HG03432 (cell line): ENCODE data around the gene PACS1.
A peak's percentile ranks its signal among the peaks of the same experiment; 100 is the strongest.
"Not testable (repeated sequence)": the region's sequence is repeated elsewhere in the genome, so short reads cannot be mapped to it uniquely, and the experiment has no call there.

ENCODE experiments used
- ATAC-seq: cut with Tn5 transposase; IDR thresholded peaks from one replicate; pipeline ENCODE4 v1.9.1; 2021; ENCODE audit warnings: mild to moderate bottlenecking, moderate library complexity; ENCODE audit not compliant: unreplicated experiment

Gene PACS1

GRCh38 chr11:66106786-66107599 is 36.9 kb downstream of the PACS1 start:
- ATAC-seq: no peak

GRCh38 chr11:66107600-66108510 is 37.8 kb downstream of the PACS1 start:
- ATAC-seq: no peak

GRCh38 chr11:66109294-66109693 is 39.2 kb downstream of the PACS1 start:
- ATAC-seq: no peak

- ATAC-seq: no peak
Observed at GRCh38 chr11:66111158-66111557, 41.1 kb downstream of the PACS1 start.

- ATAC-seq: no peak
Observed at GRCh38 chr11:66112041-66112491, 42.0 kb downstream of the PACS1 start.

- ATAC-seq: no peak
Observed at GRCh38 chr11:66112601-66113499, 42.8 kb downstream of the PACS1 start.

- ATAC-seq: not testable (repeated sequence)
Observed at GRCh38 chr11:66114957-66115356, 44.9 kb downstream of the PACS1 start.

- peak; percentile 60 for ATAC-seq
Observed at GRCh38 chr11:66115638-66116301, 45.7 kb downstream of the PACS1 start.

- ATAC-seq: no peak
Observed at GRCh38 chr11:66116576-66117361, 46.7 kb downstream of the PACS1 start.

- ATAC-seq: no peak
Observed at GRCh38 chr11:66118847-66119246, 48.8 kb downstream of the PACS1 start.

- ATAC-seq: no peak
Observed at GRCh38 chr11:66119348-66120133, 49.5 kb downstream of the PACS1 start.

GRCh38 chr11:66121466-66121865 is 51.4 kb downstream of the PACS1 start:
- ATAC-seq: no peak

GRCh38 chr11:66123902-66124301 is 53.8 kb downstream of the PACS1 start:
- ATAC-seq: no peak

GRCh38 chr11:66124564-66124963 is 54.5 kb downstream of the PACS1 start:
- ATAC-seq: no peak

GRCh38 chr11:66126064-66126463 is 56.0 kb downstream of the PACS1 start:
- no peak for ATAC-seq

- peak; percentile 64 for ATAC-seq
Observed at GRCh38 chr11:66126808-66127555, 56.9 kb downstream of the PACS1 start.

GRCh38 chr11:66130978-66131377 is 60.9 kb downstream of the PACS1 start:
- ATAC-seq: no peak
